HG02840 (cell line): ENCODE data around the gene TRERF1.

Source experiments
- ATAC-seq: cut with Tn5 transposase; IDR thresholded peaks from one replicate; pipeline ENCODE4 v1.9.1; 2021; ENCODE audit warnings: mild to moderate bottlenecking, moderate library complexity, moderate number of reproducible peaks; ENCODE audit not compliant: unreplicated experiment, low FRiP score

The TRERF1 gene

DNA sequence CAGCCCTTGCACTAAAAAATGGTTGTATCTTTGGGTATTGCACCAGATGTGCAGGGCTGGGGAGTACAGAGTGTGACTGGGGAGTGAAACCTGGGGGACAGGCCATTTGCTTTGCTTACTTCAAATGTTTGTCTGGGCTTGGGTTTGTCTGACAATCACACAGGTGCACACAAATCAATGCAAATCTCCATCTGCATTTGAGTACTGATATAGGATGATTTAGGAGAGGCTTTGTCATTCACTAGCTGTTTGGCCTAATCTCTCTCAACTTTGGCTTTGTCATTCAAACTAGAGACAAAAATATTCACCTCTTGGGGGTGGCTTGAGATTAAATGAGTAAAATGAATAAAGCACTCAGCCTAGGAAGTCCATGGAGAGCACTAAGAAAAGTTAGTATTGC, 274.7 kb downstream of the TRERF1 start:
- no peak for ATAC-seq

DNA sequence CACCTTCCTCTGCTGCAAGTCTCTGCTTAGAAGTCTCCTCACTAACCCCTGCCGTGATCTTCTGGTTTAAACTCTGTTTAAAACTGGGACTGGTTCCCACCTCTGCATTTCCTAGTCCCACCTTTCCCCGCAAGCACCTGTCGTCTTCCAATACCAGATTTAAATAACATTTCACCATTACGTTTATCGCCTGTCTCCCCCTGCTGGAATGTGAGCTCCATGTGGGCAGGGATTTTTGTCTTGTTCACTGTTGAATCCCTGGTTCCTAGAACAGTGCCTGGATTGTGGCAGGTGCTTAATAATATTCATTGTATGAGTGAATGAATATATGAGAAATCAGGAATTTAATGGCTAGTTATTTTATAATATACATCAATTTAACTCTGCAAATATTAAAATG, 275.9 kb downstream of the TRERF1 start:
- no peak for ATAC-seq
